WTC11 (cell line): Measurements from ENCODE around the gene TBC1D1. TPM values are rescaled to one million over a fixed set of nuclear protein-coding genes. Genes with fewer than 3 reads are reported as not detected.

ENCODE experiments used
- ATAC-seq: fragments of 200-7000 bp; cut with Tn5 transposase; 2 replicates; pipeline ENCODE4 v1.10.0; 2021; ENCODE audit warnings: mild to moderate bottlenecking, moderate library complexity
- CTCF ChIA-PET: fragments of 300-600 bp; sonication (Branson Sonifier 250); formaldehyde crosslinking; loops from one replicate; lab custom pipeline; 2021; ENCODE audit warnings: antibody characterized with exemption; lab: Charles Lee
- POLR2A ChIA-PET: fragments of 350-600 bp; sonication (Branson Sonifier 250); formaldehyde crosslinking; loops from one replicate; lab custom pipeline; 2021; ENCODE audit warnings: antibody characterized with exemption; lab: Charles Lee
- DNase-seq: peaks from one replicate; pipeline ENCODE4 v3.0.0; 2021; ENCODE audit warnings: low spot score
- H3K27ac Mint-ChIP-seq: 2 replicates; pipeline ENCODE4 v1.8.0; 2021; ENCODE audit warnings: mixed read lengths
- H3K27me3 Mint-ChIP-seq: 2 replicates; pipeline ENCODE4 v1.8.0; 2021; ENCODE audit warnings: low read depth, mild to moderate bottlenecking, moderate library complexity, mixed read lengths
- H3K36me3 Mint-ChIP-seq: 2 replicates; pipeline ENCODE4 v1.8.0; 2021; ENCODE audit warnings: mixed read lengths
- H3K4me1 Mint-ChIP-seq: 2 replicates; pipeline ENCODE4 v1.8.0; 2022; ENCODE audit warnings: mixed read lengths
- H3K4me3 Mint-ChIP-seq: 2 replicates; pipeline ENCODE4 v1.8.0; 2021; ENCODE audit warnings: mild to moderate bottlenecking, moderate library complexity, mixed read lengths
- H3K9me3 Mint-ChIP-seq: 2 replicates; pipeline ENCODE4 v1.8.0; 2021; ENCODE audit warnings: mixed read lengths
- ATF6 ChIP-seq: sonication (generic); formaldehyde crosslinking; IDR thresholded peaks from 2 replicates; pipeline ENCODE4 v1.8.1; 2023; ENCODE audit warnings: mild to moderate bottlenecking, missing genetic modification reagents
- CDX4 ChIP-seq: fragments of 250-450 bp; sonication (Bioruptor Pico); IDR thresholded peaks from 2 replicates; pipeline ENCODE4 v1.9.0; 2021; ENCODE audit warnings: moderate library complexity, mild to moderate bottlenecking, inconsistent platforms, borderline replicate concordance
- ETV6 ChIP-seq: sonication (generic); formaldehyde crosslinking; IDR thresholded peaks from 2 replicates; pipeline ENCODE4 v1.8.1; 2022; ENCODE audit warnings: mild to moderate bottlenecking, missing genetic modification reagents
- FOXJ3 ChIP-seq: sonication (generic); formaldehyde crosslinking; IDR thresholded peaks from 2 replicates; pipeline ENCODE4 v1.9.0; 2021; ENCODE audit warnings: missing genetic modification reagents, mild to moderate bottlenecking, borderline replicate concordance
- GABPB1 ChIP-seq: sonication (generic); formaldehyde crosslinking; IDR thresholded peaks from 2 replicates; pipeline ENCODE4 v1.8.1; 2023; ENCODE audit warnings: mild to moderate bottlenecking, missing genetic modification reagents
- GRHL2 ChIP-seq: fragments of 250-450 bp; sonication (Bioruptor Pico); IDR thresholded peaks from 2 replicates; pipeline ENCODE4 v1.8.0; 2022; ENCODE audit warnings: mild to moderate bottlenecking, moderate library complexity; ENCODE audit not compliant: insufficient replicate concordance, severe bottlenecking
- IRF2 ChIP-seq: sonication (generic); formaldehyde crosslinking; IDR thresholded peaks from 2 replicates; pipeline ENCODE4 v1.8.0; 2022; ENCODE audit warnings: low read depth, missing genetic modification reagents, borderline replicate concordance
- JUN ChIP-seq: sonication (generic); formaldehyde crosslinking; IDR thresholded peaks from 2 replicates; pipeline ENCODE4 v1.8.0; 2023; ENCODE audit warnings: mild to moderate bottlenecking, missing genetic modification reagents
- MXD4 ChIP-seq: fragments of 250-450 bp; sonication (Bioruptor Pico); IDR thresholded peaks from 2 replicates; pipeline ENCODE4 v1.8.0; 2021; ENCODE audit warnings: mild to moderate bottlenecking, moderate library complexity, borderline replicate concordance
- NFE2L1 ChIP-seq: sonication (generic); formaldehyde crosslinking; IDR thresholded peaks from 2 replicates; pipeline ENCODE4 v1.8.1; 2023; ENCODE audit warnings: missing genetic modification reagents
- NFYB ChIP-seq: sonication (generic); formaldehyde crosslinking; conservative IDR thresholded peaks from 2 replicates; pipeline ENCODE4 v1.8.0; 2022; ENCODE audit warnings: low read depth, missing genetic modification reagents
- NR2C2 ChIP-seq: sonication (generic); formaldehyde crosslinking; IDR thresholded peaks from 2 replicates; pipeline ENCODE4 v1.8.0; 2022; ENCODE audit warnings: mild to moderate bottlenecking, missing genetic modification reagents
- OVOL2 ChIP-seq: fragments of 250-450 bp; sonication (Bioruptor Pico); IDR thresholded peaks from 2 replicates; pipeline ENCODE4 v1.9.0; 2021; ENCODE audit warnings: mild to moderate bottlenecking, borderline replicate concordance
- PREB ChIP-seq: sonication (generic); formaldehyde crosslinking; IDR thresholded peaks from 2 replicates; pipeline ENCODE4 v1.8.1; 2022; ENCODE audit warnings: mild to moderate bottlenecking, missing genetic modification reagents, moderate library complexity, borderline replicate concordance
- RORB ChIP-seq: fragments of 250-450 bp; sonication (Bioruptor Pico); IDR thresholded peaks from 2 replicates; pipeline ENCODE4 v1.9.0; 2021; ENCODE audit warnings: mild to moderate bottlenecking
- TEAD1 ChIP-seq: sonication (generic); formaldehyde crosslinking; IDR thresholded peaks from 2 replicates; pipeline ENCODE4 v1.8.0; 2022; ENCODE audit warnings: mild to moderate bottlenecking, missing genetic modification reagents
- TP53 ChIP-seq: sonication (generic); formaldehyde crosslinking; IDR thresholded peaks from 2 replicates; pipeline ENCODE4 v1.8.1; 2023; ENCODE audit warnings: mild to moderate bottlenecking, missing genetic modification reagents
- ZNF219 ChIP-seq: sonication (generic); formaldehyde crosslinking; IDR thresholded peaks from 2 replicates; pipeline ENCODE4 v1.8.0; 2023; ENCODE audit warnings: missing genetic modification reagents, mild to moderate bottlenecking, borderline replicate concordance
- ZNF232 ChIP-seq: sonication (generic); formaldehyde crosslinking; IDR thresholded peaks from 2 replicates; pipeline ENCODE4 v1.8.0; 2022; ENCODE audit warnings: mild to moderate bottlenecking, missing genetic modification reagents
- ZNF281 ChIP-seq: sonication (generic); formaldehyde crosslinking; IDR thresholded peaks from 2 replicates; pipeline ENCODE4 v1.8.0; 2023; ENCODE audit warnings: mild to moderate bottlenecking, missing genetic modification reagents
- ZNF396 ChIP-seq: fragments of 250-450 bp; sonication (Bioruptor Pico); IDR thresholded peaks from 2 replicates; pipeline ENCODE4 v1.8.0; 2021; ENCODE audit warnings: mild to moderate bottlenecking, moderate library complexity, borderline replicate concordance
- ZNF671 ChIP-seq: fragments of 250-450 bp; sonication (Bioruptor Pico); IDR thresholded peaks from 2 replicates; pipeline ENCODE4 v1.8.0; 2021; ENCODE audit warnings: mild to moderate bottlenecking
- total RNA-seq: library from RNA; stranded (reverse); gene quantifications from 3 replicates; pipeline ENCODE4 v1.2.3, GENCODE V29; 2021

TBC1D1 gene
- total RNA-seq, 1 experiment from 2014 or later, result 134 TPM

- POLR2A ChIA-PET, result no interaction called here
- H3K4me3 Mint-ChIP-seq, result no peak overlapping the region
- no peak for TF ChIP-seq ETV6 (CRISPR knock-in tag)
- TF ChIP-seq ZNF232 (CRISPR knock-in tag), result no peak
- no peak for TF ChIP-seq TEAD1 (CRISPR knock-in tag)
- TF ChIP-seq NFE2L1 (CRISPR knock-in tag), result no peak
- no peak for TF ChIP-seq MXD4 (CRISPR knock-in tag)
- TF ChIP-seq IRF2 (CRISPR knock-in tag), result no peak
Measured at GRCh38 chr4:38120772-38121171, 229.9 kb downstream of the TBC1D1 start.

DNA sequence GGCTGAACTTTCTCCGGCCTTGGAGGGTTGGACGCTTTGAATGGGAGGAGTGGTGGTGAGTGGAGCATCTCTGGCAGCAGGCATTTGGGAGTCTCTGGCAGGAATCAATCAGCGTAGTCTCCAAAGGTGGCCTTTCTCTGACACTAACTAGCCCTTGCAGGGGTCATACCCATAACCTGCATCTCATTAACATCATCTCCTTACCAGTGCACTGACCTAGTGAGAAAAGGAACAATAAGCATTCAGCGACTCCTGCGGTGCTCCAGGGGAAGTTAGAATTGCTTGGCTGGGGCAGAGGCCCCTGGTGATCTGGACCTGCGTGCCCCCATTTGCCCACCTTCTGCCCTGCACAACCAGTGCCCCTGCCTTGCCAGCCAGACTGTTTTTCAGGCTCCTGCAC, 231.2 kb downstream of the TBC1D1 start:
- Mint-ChIP-seq H3K27me3 (peaks cover 7% of the 10 kb centered on the region), H3K9me3 (no peaks in the 10 kb centered on the region), H3K27ac (no peak overlapping the region), H3K36me3 (peaks cover 35% of the 10 kb centered on the region), H3K4me3 (no peak overlapping the region), H3K4me1 (peaks cover 29% of the 10 kb centered on the region)
- ATAC-seq (peak; percentile 56), DNase-seq (no peak)
- ChIA-PET CTCF (no interaction called here), POLR2A (no interaction called here)
- no peak for TF ChIP-seq ZNF219 (CRISPR knock-in tag)

More at GRCh38 chr4:38120772-38121171, 229.9 kb downstream of the TBC1D1 start:
- no peak for DNase-seq
- Mint-ChIP-seq H3K27ac (no peak overlapping the region), H3K4me1 (peaks cover 36% of the 10 kb centered on the region), H3K9me3 (no peaks in the 10 kb centered on the region), H3K27me3 (no peaks in the 10 kb centered on the region), H3K36me3 (peaks cover 39% of the 10 kb centered on the region)
- CTCF ChIA-PET, result interaction anchor here (2.2 kb wide), 1 partner anchor 52 kb away, joined by 8 read pairs; no protein-coding TSS in a partner anchor
- ATAC-seq, result no peak

- DNase-seq (no peak), ATAC-seq (no peak)
- ChIA-PET CTCF (interaction anchor here (0.5 kb wide), 1 partner anchor 60 kb away, joined by 4 read pairs; no protein-coding TSS in a partner anchor), POLR2A (no interaction called here)
- Mint-ChIP-seq H3K4me1 (peaks cover 39% of the 10 kb centered on the region), H3K4me3 (no peak overlapping the region), H3K36me3 (peaks cover 30% of the 10 kb centered on the region), H3K27ac (peak overlapping the region; percentile 48; the same call in 1 of the 2 replicates), H3K9me3 (no peaks in the 10 kb centered on the region), H3K27me3 (peaks cover 22% of the 10 kb centered on the region)
- no peak for TF ChIP-seq ATF6 (CRISPR knock-in tag)
- no peak for TF ChIP-seq NR2C2 (CRISPR knock-in tag)
- no peak for TF ChIP-seq OVOL2 (CRISPR knock-in tag)
- no peak for TF ChIP-seq GABPB1
- no peak for TF ChIP-seq ETV6 (CRISPR knock-in tag)
Measured at GRCh38 chr4:38123555-38123954, 232.7 kb downstream of the TBC1D1 start.

- H3K4me3 Mint-ChIP-seq, result no peak overlapping the region
- H3K36me3 Mint-ChIP-seq, result peaks cover 30% of the 10 kb centered on the region
- H3K27ac Mint-ChIP-seq, result no peak overlapping the region
- POLR2A ChIA-PET, result no interaction called here
- no peaks in the 10 kb centered on the region for H3K9me3 Mint-ChIP-seq
- CTCF ChIA-PET, result no interaction called here
- ATAC-seq (no peak), DNase-seq (no peak)
- peaks cover 36% of the 10 kb centered on the region for H3K27me3 Mint-ChIP-seq
- peaks cover 43% of the 10 kb centered on the region for H3K4me1 Mint-ChIP-seq
- TF ChIP-seq CDX4 (CRISPR knock-in tag) (no peak), GRHL2 (no peak), ZNF281 (CRISPR knock-in tag) (no peak), ZNF671 (CRISPR knock-in tag) (no peak), FOXJ3 (CRISPR knock-in tag) (no peak), RORB (no peak), TEAD1 (CRISPR knock-in tag) (no peak), JUN (CRISPR knock-in tag) (no peak), ETV6 (CRISPR knock-in tag) (no peak), ZNF396 (no peak), ATF6 (CRISPR knock-in tag) (no peak), NFYB (CRISPR knock-in tag) (no peak), PREB (CRISPR knock-in tag) (no peak), TP53 (CRISPR knock-in tag) (no peak)
Measured at GRCh38 chr4:38124961-38125360, 234.1 kb downstream of the TBC1D1 start.
